Measurements from ENCODE around the gene ALG12. TPM values are rescaled to one million over a fixed set of nuclear protein-coding genes. Genes with fewer than 3 reads are reported as not detected.

ALG12 gene
- total and polyA plus RNA-seq, 2 experiments from 2014 or later: 21.9 to 24.4 TPM

DNA sequence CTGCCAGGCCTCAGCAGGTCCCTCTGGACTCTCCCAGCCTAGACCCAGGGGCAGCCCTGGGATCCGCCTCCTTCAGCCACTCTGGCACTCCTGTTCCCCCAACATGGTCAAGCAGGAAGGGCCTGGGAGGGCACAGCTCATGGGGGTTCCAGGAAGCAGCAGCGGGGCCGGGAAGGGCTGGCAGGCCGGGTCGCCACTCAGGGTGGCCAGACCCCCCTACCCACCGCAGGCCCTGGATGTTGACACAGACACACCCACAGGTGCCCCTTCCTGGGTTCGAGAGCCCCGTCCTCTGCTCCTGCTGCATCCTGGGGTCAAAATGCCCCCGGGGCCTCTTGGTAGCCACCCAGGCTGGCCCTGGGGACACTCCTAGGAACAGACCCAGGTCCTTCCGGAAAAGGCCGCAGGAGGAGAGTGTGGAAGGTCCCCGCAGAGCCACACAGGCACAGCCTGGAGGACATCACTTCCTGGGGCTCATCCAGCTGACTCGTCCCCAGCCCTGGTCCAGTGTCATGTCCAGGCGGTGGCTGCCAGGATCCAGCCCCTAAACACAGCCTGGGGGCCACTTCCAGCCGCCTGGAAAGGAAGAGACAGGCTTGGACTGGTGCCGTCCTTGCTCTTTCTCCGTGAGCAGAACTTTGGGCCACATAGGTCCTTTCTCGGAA is 35.6 kb upstream of the ALG12 start:
- H3K4me1 ChIP-seq (ENCODE audit: insufficient read depth): peaks cover 11% of the 10 kb centered on the region
- H3K4me3 ChIP-seq: no peak overlapping the region
- no peaks in the 10 kb centered on the region for H3K9me3 ChIP-seq (ENCODE audit: low read depth)
- H3F3A ChIP-seq (ENCODE audit: insufficient read depth): no peaks in the 10 kb centered on the region
- no peaks in the 10 kb centered on the region for H3K27me3 ChIP-seq (replicated peaks; ENCODE audit: insufficient read depth)
- no peak for DNase-seq
- 84 to 90% methylated on average over 17 to 18 of the region's 18 CpGs for WGBS, 2 experiments (ENCODE audit: low coverage in 1 of 2, low lambda C conversion rate in 2 of 2, missing lambda C conversion rate in 2 of 2)
- no peak overlapping the region for H2AFZ ChIP-seq
- no peak overlapping the region for H3K4me2 ChIP-seq (ENCODE audit: unreplicated experiment)
- H3K36me3 ChIP-seq (ENCODE audit: low read depth): no peaks in the 10 kb centered on the region
- H3K79me2 ChIP-seq (ENCODE audit: insufficient read depth): no peaks in the 10 kb centered on the region
- no peaks in the 10 kb centered on the region for H4K20me1 ChIP-seq (ENCODE audit: insufficient read depth)
- in situ Hi-C loops (cut with MboI): no loop called here
- H3K9me2 ChIP-seq (ENCODE audit: insufficient read depth): no peaks in the 10 kb centered on the region
- no peak for TF ChIP-seq EZH2 (IDR thresholded peaks at IDR 0.05; ENCODE audit: insufficient read depth, poor library complexity, severe bottlenecking)
- TF ChIP-seq EZH2phosphoT487 (IDR thresholded peaks at IDR 0.05; ENCODE audit: insufficient read depth, low read depth): no peak
- H3K9ac ChIP-seq: no peak overlapping the region
- no peak overlapping the region for H3K27ac ChIP-seq

- TF ChIP-seq EZH2 (IDR thresholded peaks at IDR 0.05; ENCODE audit: insufficient read depth, poor library complexity, severe bottlenecking): no peak
- TF ChIP-seq EZH2phosphoT487 (IDR thresholded peaks at IDR 0.05; ENCODE audit: insufficient read depth, low read depth): no peak
- 80 to 90% methylated on average over 16 to 19 of the region's 20 CpGs for WGBS, 2 experiments (ENCODE audit: low coverage in 1 of 2, low lambda C conversion rate in 2 of 2, missing lambda C conversion rate in 2 of 2)
- H3K27me3 ChIP-seq (replicated peaks; ENCODE audit: insufficient read depth): no peaks in the 10 kb centered on the region
- H4K20me1 ChIP-seq (ENCODE audit: insufficient read depth): no peaks in the 10 kb centered on the region
- no peak overlapping the region for H3K27ac ChIP-seq
- H3K4me1 ChIP-seq (ENCODE audit: insufficient read depth): peaks cover 11% of the 10 kb centered on the region
- no peaks in the 10 kb centered on the region for H3K9me3 ChIP-seq (ENCODE audit: low read depth)
- H3K4me3 ChIP-seq: no peak overlapping the region
- in situ Hi-C loops (cut with MboI): no loop called here
- no peaks in the 10 kb centered on the region for H3K9me2 ChIP-seq (ENCODE audit: insufficient read depth)
- H3K36me3 ChIP-seq (ENCODE audit: low read depth): no peaks in the 10 kb centered on the region
- H2AFZ ChIP-seq: no peak overlapping the region
- no peak overlapping the region for H3K4me2 ChIP-seq (ENCODE audit: unreplicated experiment)
- no peak for DNase-seq
- H3F3A ChIP-seq (ENCODE audit: insufficient read depth): no peaks in the 10 kb centered on the region
- no peaks in the 10 kb centered on the region for H3K79me2 ChIP-seq (ENCODE audit: insufficient read depth)
- no peak overlapping the region for H3K9ac ChIP-seq
Observed at GRCh38 chr22:49953027-49953679, 34.9 kb upstream of the ALG12 start.

DNA sequence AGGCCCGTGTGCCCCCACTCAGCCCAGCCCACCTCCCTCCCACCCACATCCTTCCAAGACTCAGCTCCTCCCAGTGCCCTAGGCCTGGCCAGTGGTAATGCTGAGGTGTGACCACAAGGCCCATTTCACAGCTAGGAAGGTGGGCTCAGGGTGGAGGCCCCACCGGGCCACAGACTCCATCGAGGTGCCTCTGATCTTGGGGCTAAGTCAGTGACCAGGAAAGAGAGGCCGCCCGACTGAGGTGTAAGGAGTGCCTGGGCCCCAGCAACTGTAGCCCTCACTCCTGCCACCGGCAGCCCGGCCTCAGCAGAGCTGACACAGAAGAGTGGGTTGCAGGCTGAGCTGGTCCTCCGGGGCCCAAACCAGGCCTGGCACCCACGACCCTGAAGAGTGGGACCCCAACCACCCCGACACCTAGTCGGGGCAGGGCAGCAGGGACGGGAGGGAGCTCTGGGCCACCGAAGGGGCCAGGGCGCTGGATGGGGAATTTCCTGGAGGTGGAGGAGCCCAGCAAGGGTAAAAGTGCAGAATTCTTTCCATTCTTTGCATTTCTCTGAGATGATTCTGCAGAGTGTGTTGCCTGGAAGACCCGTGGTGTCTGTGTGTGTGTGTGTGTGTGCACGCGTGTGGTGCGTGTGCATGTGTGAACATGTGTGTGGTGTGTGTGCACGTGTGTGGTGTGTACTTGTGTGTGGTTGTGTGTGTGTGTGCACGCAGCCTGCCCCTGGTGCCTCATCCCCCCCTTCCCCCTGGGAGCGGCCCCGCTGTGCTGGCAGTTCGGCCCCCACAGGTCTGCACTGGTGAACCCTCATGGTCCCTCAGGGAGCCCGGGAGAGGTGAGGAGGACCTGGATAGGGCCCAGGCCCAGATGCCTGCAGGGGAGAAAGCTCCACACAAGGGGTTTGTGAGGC is 34.0 kb upstream of the ALG12 start:
- Histone ChIP-seq H3K4me2 (ENCODE audit: unreplicated experiment) (no peak overlapping the region), H2AFZ (no peak overlapping the region), H3K4me3 (no peak overlapping the region), H4K20me1 (ENCODE audit: insufficient read depth) (no peaks in the 10 kb centered on the region), H3K9me2 (ENCODE audit: insufficient read depth) (no peaks in the 10 kb centered on the region), H3F3A (ENCODE audit: insufficient read depth) (no peaks in the 10 kb centered on the region), H3K36me3 (ENCODE audit: low read depth) (no peaks in the 10 kb centered on the region), H3K4me1 (ENCODE audit: insufficient read depth) (peaks cover 11% of the 10 kb centered on the region), H3K79me2 (ENCODE audit: insufficient read depth) (no peaks in the 10 kb centered on the region), H3K9ac (no peak overlapping the region), H3K27ac (no peak overlapping the region), H3K9me3 (ENCODE audit: low read depth) (no peaks in the 10 kb centered on the region), H3K27me3 (replicated peaks; ENCODE audit: insufficient read depth) (no peaks in the 10 kb centered on the region)
- TF ChIP-seq EZH2phosphoT487 (IDR thresholded peaks at IDR 0.05; ENCODE audit: insufficient read depth, low read depth) (no peak), EZH2 (IDR thresholded peaks at IDR 0.05; ENCODE audit: insufficient read depth, poor library complexity, severe bottlenecking) (no peak)
- 65 to 74% methylated on average over 17 to 24 of the region's 24 CpGs for WGBS, 2 experiments (ENCODE audit: low coverage in 1 of 2, low lambda C conversion rate in 2 of 2, missing lambda C conversion rate in 2 of 2)
- in situ Hi-C loops (cut with MboI): no loop called here
- peak; percentile 65 for DNase-seq

- DNase-seq: no peak
- Histone ChIP-seq H2AFZ (no peak overlapping the region), H3K27ac (no peak overlapping the region), H3K4me1 (ENCODE audit: insufficient read depth) (peaks cover 11% of the 10 kb centered on the region), H3K4me2 (ENCODE audit: unreplicated experiment) (no peak overlapping the region), H3F3A (ENCODE audit: insufficient read depth) (no peaks in the 10 kb centered on the region), H3K36me3 (ENCODE audit: low read depth) (no peaks in the 10 kb centered on the region), H3K79me2 (ENCODE audit: insufficient read depth) (no peaks in the 10 kb centered on the region), H3K9me3 (ENCODE audit: low read depth) (no peaks in the 10 kb centered on the region), H3K4me3 (no peak overlapping the region), H3K9ac (no peak overlapping the region), H3K27me3 (replicated peaks; ENCODE audit: insufficient read depth) (no peaks in the 10 kb centered on the region), H4K20me1 (ENCODE audit: insufficient read depth) (no peaks in the 10 kb centered on the region), H3K9me2 (ENCODE audit: insufficient read depth) (no peaks in the 10 kb centered on the region)
- TF ChIP-seq EZH2 (IDR thresholded peaks at IDR 0.05; ENCODE audit: insufficient read depth, poor library complexity, severe bottlenecking) (no peak), EZH2phosphoT487 (IDR thresholded peaks at IDR 0.05; ENCODE audit: insufficient read depth, low read depth) (no peak)
- in situ Hi-C loops (cut with MboI): no loop called here
- 91 to 95% methylated on average over 4 of the region's 4 CpGs for WGBS, 2 experiments (ENCODE audit: low coverage in 1 of 2, low lambda C conversion rate in 2 of 2, missing lambda C conversion rate in 2 of 2)
Observed at GRCh38 chr22:49951678-49951985, 33.4 kb upstream of the ALG12 start.

All from GM23248 (cell line).